GM19023 (cell line): ENCODE results near the gene KIAA0513.

Experiments
- ATAC-seq: cut with Tn5 transposase; IDR thresholded peaks from one replicate; pipeline ENCODE4 v1.9.1; 2021; ENCODE audit warnings: mild to moderate bottlenecking, moderate library complexity; ENCODE audit not compliant: unreplicated experiment

Gene KIAA0513

GRCh38 chr16:85067426-85067825 lies 39.8 kb downstream of the KIAA0513 start:
- ATAC-seq: no peak

GRCh38 chr16:85068746-85069145 lies 41.2 kb downstream of the KIAA0513 start:
- no peak for ATAC-seq

- ATAC-seq: no peak
These were observed 41.6 kb downstream of the KIAA0513 start for GRCh38 chr16:85069171-85069570.

GRCh38 chr16:85072076-85072860 lies 44.7 kb downstream of the KIAA0513 start:
- no peak for ATAC-seq

- ATAC-seq: no peak
These were observed 45.4 kb downstream of the KIAA0513 start for GRCh38 chr16:85072947-85073346.

GRCh38 chr16:85074225-85074914 lies 46.8 kb downstream of the KIAA0513 start:
- no peak for ATAC-seq

GRCh38 chr16:85075236-85075924 lies 47.8 kb downstream of the KIAA0513 start:
- no peak for ATAC-seq

- no peak for ATAC-seq
These were observed 49.4 kb downstream of the KIAA0513 start for GRCh38 chr16:85077039-85077438.

GRCh38 chr16:85077576-85078125 lies 50.1 kb downstream of the KIAA0513 start:
- ATAC-seq: no peak

GRCh38 chr16:85078226-85078625 lies 50.6 kb downstream of the KIAA0513 start:
- ATAC-seq: no peak

- no peak for ATAC-seq
These were observed 51.4 kb downstream of the KIAA0513 start for GRCh38 chr16:85078952-85079351.

- no peak for ATAC-seq
These were observed 52.4 kb downstream of the KIAA0513 start for GRCh38 chr16:85079785-85080570.

- no peak for ATAC-seq
These were observed 53.4 kb downstream of the KIAA0513 start for GRCh38 chr16:85081038-85081437.

GRCh38 chr16:85081765-85082164 lies 54.2 kb downstream of the KIAA0513 start:
- ATAC-seq: no peak

- ATAC-seq: no peak
These were observed 54.8 kb downstream of the KIAA0513 start for GRCh38 chr16:85082173-85083050.

GRCh38 chr16:85083051-85083639 lies 55.5 kb downstream of the KIAA0513 start:
- ATAC-seq: no peak

GRCh38 chr16:85084841-85085510 lies 57.4 kb downstream of the KIAA0513 start:
- no peak for ATAC-seq

GRCh38 chr16:85085721-85086120 lies 58.1 kb downstream of the KIAA0513 start:
- no peak for ATAC-seq
